ENCODE measurements around the gene GMPR.

GMPR gene

GRCh38 chr6:16270178-16270794, 31.9 kb downstream of the GMPR start:
- no peak for DNase-seq (ENCODE audit: low read depth in 4 of 4, low spot score in 1 of 4)

- DNase-seq (ENCODE audit: low read depth in 4 of 4, low spot score in 1 of 4), result no peak
These were observed 33.0 kb downstream of the GMPR start for GRCh38 chr6:16271428-16271827.

- DNase-seq (ENCODE audit: low read depth in 4 of 4, low spot score in 1 of 4), result no peak
These were observed 33.8 kb downstream of the GMPR start for GRCh38 chr6:16272201-16272600.

- no peak for DNase-seq (ENCODE audit: low read depth in 4 of 4, low spot score in 1 of 4)
These were observed 34.9 kb downstream of the GMPR start for GRCh38 chr6:16273256-16273655.

GRCh38 chr6:16274483-16274882, 36.1 kb downstream of the GMPR start:
- DNase-seq (ENCODE audit: low read depth in 4 of 4, low spot score in 1 of 4), result no peak

- no peak for DNase-seq (ENCODE audit: low read depth in 4 of 4, low spot score in 1 of 4)
These were observed 36.6 kb downstream of the GMPR start for GRCh38 chr6:16274885-16275589.

- DNase-seq (ENCODE audit: low read depth in 4 of 4, low spot score in 1 of 4), result no peak
These were observed 39.0 kb downstream of the GMPR start for GRCh38 chr6:16277101-16277981.

GRCh38 chr6:16278048-16278724, 39.8 kb downstream of the GMPR start:
- DNase-seq (ENCODE audit: low read depth in 4 of 4, low spot score in 1 of 4), result no peak

GRCh38 chr6:16278750-16279149, 40.4 kb downstream of the GMPR start:
- no peak for DNase-seq (ENCODE audit: low read depth in 4 of 4, low spot score in 1 of 4)

GRCh38 chr6:16279243-16279642, 40.9 kb downstream of the GMPR start:
- no peak for DNase-seq (ENCODE audit: low read depth in 4 of 4, low spot score in 1 of 4)

- no peak for DNase-seq (ENCODE audit: low read depth in 4 of 4, low spot score in 1 of 4)
These were observed 44.0 kb downstream of the GMPR start for GRCh38 chr6:16282370-16282769.

- no peak for DNase-seq (ENCODE audit: low read depth in 4 of 4, low spot score in 1 of 4)
These were observed 46.1 kb downstream of the GMPR start for GRCh38 chr6:16284472-16284871.

GRCh38 chr6:16285467-16286150, 47.2 kb downstream of the GMPR start:
- DNase-seq (ENCODE audit: low read depth in 4 of 4, low spot score in 1 of 4), result no peak

- peak in 2 of 4 experiments; percentile 2 to 9 for DNase-seq (ENCODE audit: low read depth in 4 of 4, low spot score in 1 of 4)
These were observed 47.8 kb downstream of the GMPR start for GRCh38 chr6:16286151-16286522.

GRCh38 chr6:16288163-16288562, 49.8 kb downstream of the GMPR start:
- no peak for DNase-seq (ENCODE audit: low read depth in 4 of 4, low spot score in 1 of 4)

GRCh38 chr6:16291739-16292138, 53.4 kb downstream of the GMPR start:
- no peak for DNase-seq (ENCODE audit: low read depth in 4 of 4, low spot score in 1 of 4)

GRCh38 chr6:16292432-16292831, 54.0 kb downstream of the GMPR start:
- DNase-seq (ENCODE audit: low read depth in 4 of 4, low spot score in 1 of 4), result no peak

- DNase-seq (ENCODE audit: low read depth in 4 of 4, low spot score in 1 of 4), result no peak
These were observed 54.6 kb downstream of the GMPR start for GRCh38 chr6:16292942-16293341.

GRCh38 chr6:16294371-16294770, 56.0 kb downstream of the GMPR start:
- DNase-seq (ENCODE audit: low read depth in 4 of 4, low spot score in 1 of 4), result no peak

GRCh38 chr6:16295060-16295459, 56.7 kb downstream of the GMPR start:
- no peak for DNase-seq (ENCODE audit: low read depth in 4 of 4, low spot score in 1 of 4)

GRCh38 chr6:16295471-16295870, 57.1 kb downstream of the GMPR start:
- no peak for DNase-seq (ENCODE audit: low read depth in 4 of 4, low spot score in 1 of 4)

Data from stimulated activated CD4-positive, alpha-beta T cell treated with anti-CD3 and anti-CD28 coated beads, Interleukin-1b, Interleukin-23, amount 100 ng/mL, for 24 hours (primary cell).